HCT116 (cell line): ENCODE measurements around the gene RFX1. TPM values are rescaled to one million over a fixed set of nuclear protein-coding genes. Genes with fewer than 3 reads are reported as not detected.

Experiments used
- ATAC-seq: fragments of 200-7000 bp; cut with Tn5 transposase; 2 replicates; pipeline ENCODE4 v1.9.1; 2020; ENCODE audit warnings: mild to moderate bottlenecking, moderate library complexity
- BruUV-seq: library from RNA; stranded (reverse); fragments of 400-500 nt; replicated peaks from 2 replicates; lab custom pipeline; 2021; lab: Mats Ljungman, UMichigan
- CTCF ChIA-PET: fragments of 300-600 bp; sonication (Branson Sonifier 250); formaldehyde crosslinking; loops from one replicate; lab custom pipeline; 2021; ENCODE audit warnings: antibody characterized with exemption; lab: Charles Lee
- POLR2A ChIA-PET: fragments of 300-600, 350-600 bp; sonication (Branson Sonifier 250); formaldehyde crosslinking; loops from one replicate; lab custom pipeline; 2021; ENCODE audit warnings: antibody characterized with exemption; lab: Charles Lee
- RAD21 ChIA-PET, 2 experiments: fragments of 300-600 bp; sonication (Branson Sonifier 250); formaldehyde crosslinking; loops; one replicate each; lab custom pipeline; 2023; ENCODE audit warnings: low total read pairs in 2 of 2; ENCODE audit not compliant: uncharacterized antibody in 2 of 2, unreplicated experiment in 2 of 2, low non-redundant PET in 1 of 2; lab: Charles Lee
- DNase-seq: peaks from one replicate; pipeline ENCODE4 v3.0.0-alpha.2; 2010; ENCODE audit warnings: low read depth, low spot score
- H2AFZ ChIP-seq: fragments of 200-600 bp; shearing (Covaris generic), sonication (generic); 2 replicates; pipeline ENCODE4 v1.6.1; 2017; ENCODE audit warnings: low read depth, mixed run types, mixed read lengths, antibody characterized with exemption, low read length; ENCODE audit not compliant: poor library complexity, severe bottlenecking
- H3K27ac ChIP-seq: 2 replicates; pipeline ENCODE4 v1.5.1; 2012; ENCODE audit warnings: low read depth, low read length
- H3K27me3 ChIP-seq: fragments of 200-600 bp; sonication (generic); 2 replicates; pipeline ENCODE4 v1.6.1; 2016; ENCODE audit warnings: mixed run types, low read length, mixed read lengths; ENCODE audit not compliant: insufficient read depth
- H3K36me3 ChIP-seq, 2 experiments: fragments of 200-500 bp in 1 of 2; fragments of 200-600 bp in 1 of 2; sonication (Bioruptor generic) in 1 of 2; sonication (generic) in 1 of 2; 2 replicates each; pipeline versions ENCODE4 v1.5.1 to v1.6.1; 2014 to 2016; ENCODE audit warnings: low read length in 2 of 2, inconsistent platforms in 1 of 2, mixed read lengths in 1 of 2, mixed run types in 1 of 2; ENCODE audit not compliant: insufficient read depth in 2 of 2, control insufficient read depth in 1 of 2
- H3K4me1 ChIP-seq, 2 experiments: fragments of 200-600 bp in 1 of 2; sonication (generic) in 1 of 2; 2 replicates each; pipeline versions ENCODE4 v1.5.1 to v1.6.1; 2012 to 2017; ENCODE audit warnings: low read length in 2 of 2, inconsistent platforms in 1 of 2, mild to moderate bottlenecking in 1 of 2, mixed read lengths in 1 of 2, mixed run types in 1 of 2, moderate library complexity in 1 of 2; ENCODE audit not compliant: insufficient read depth in 2 of 2, control insufficient read depth in 1 of 2
- H3K4me2 ChIP-seq: fragments of 200-600 bp; sonication (generic); 2 replicates; pipeline ENCODE4 v1.6.1; 2017; ENCODE audit warnings: mixed run types, low read length, mixed read lengths
- H3K4me3 ChIP-seq, 2 experiments: fragments of 200-600 bp in 1 of 2; sonication (generic) in 1 of 2; replicated peaks in 1 of 2; 2 replicates each; pipeline ENCODE4 v1.5.1; 2011 to 2016; ENCODE audit warnings: low read length in 2 of 2, control low read depth in 1 of 2, low read depth in 1 of 2, mild to moderate bottlenecking in 1 of 2, mixed read lengths in 1 of 2, mixed run types in 1 of 2
- H3K79me2 ChIP-seq: fragments of 200-600 bp; sonication (generic); 2 replicates; pipeline ENCODE4 v1.6.1; 2017; ENCODE audit warnings: mild to moderate bottlenecking, mixed run types, low read length, moderate library complexity, mixed read lengths; ENCODE audit not compliant: insufficient read depth
- H3K9ac ChIP-seq: fragments of 200-600 bp; sonication (generic); 2 replicates; pipeline ENCODE4 v1.6.1; 2016; ENCODE audit warnings: low read length, mixed read lengths
- H3K9me2 ChIP-seq: fragments of 200-600 bp; sonication (generic), shearing (Covaris generic); 2 replicates; pipeline ENCODE4 v1.6.1; 2017; ENCODE audit warnings: mixed run types, mild to moderate bottlenecking, moderate library complexity; ENCODE audit not compliant: insufficient read depth
- H3K9me3 ChIP-seq, 2 experiments: fragments of 200-500 bp in 1 of 2; fragments of 200-600 bp in 1 of 2; sonication (Bioruptor generic) in 1 of 2; sonication (generic) in 1 of 2; 2 replicates each; pipeline ENCODE4 v1.6.1; 2014 to 2017; ENCODE audit warnings: low read length in 2 of 2, mixed read lengths in 2 of 2, inconsistent platforms in 1 of 2, low read depth in 1 of 2, mild to moderate bottlenecking in 1 of 2, mixed run types in 1 of 2, moderate library complexity in 1 of 2; ENCODE audit not compliant: control insufficient read depth in 1 of 2, insufficient read depth in 1 of 2
- H4K20me1 ChIP-seq: fragments of 200-600 bp; sonication (generic), shearing (Covaris generic); 2 replicates; pipeline ENCODE4 v1.6.1; 2017; ENCODE audit warnings: mixed run types, mild to moderate bottlenecking, moderate library complexity; ENCODE audit not compliant: insufficient read depth
- ATF3 ChIP-seq: IDR thresholded peaks from 2 replicates; pipeline ENCODE4 v1.6.1; 2012
- CEBPB ChIP-seq: IDR thresholded peaks from 2 replicates; pipeline ENCODE4 v1.6.1; 2012; ENCODE audit warnings: low read depth
- ELF1 ChIP-seq: IDR thresholded peaks from 2 replicates; pipeline ENCODE4 v1.6.1; 2012; ENCODE audit warnings: low read depth, borderline replicate concordance
- EZH2 ChIP-seq: fragments of 200-600 bp; sonication (generic); IDR thresholded peaks from 2 replicates; pipeline ENCODE4 v1.6.1; 2017; ENCODE audit warnings: antibody characterized with exemption, mixed run types
- FOSL1 ChIP-seq: IDR thresholded peaks from 2 replicates; pipeline ENCODE4 v1.6.1; 2012; ENCODE audit warnings: low read depth
- JUND ChIP-seq: IDR thresholded peaks from 2 replicates; pipeline ENCODE4 v1.6.1; 2012
- POLR2A ChIP-seq: IDR thresholded peaks from 2 replicates; pipeline ENCODE4 v1.7.0; 2011; ENCODE audit warnings: borderline replicate concordance; ENCODE audit not compliant: insufficient read depth, insufficient read length; ENCODE audit errors: extremely low read depth
- POLR2AphosphoS5 ChIP-seq: IDR thresholded peaks from 2 replicates; pipeline ENCODE4 v1.6.1; 2011; ENCODE audit warnings: mild to moderate bottlenecking, low read depth, low read length, moderate library complexity
- RAD21 ChIP-seq: IDR thresholded peaks from 2 replicates; pipeline ENCODE4 v1.6.1; 2012; ENCODE audit warnings: low read depth, mild to moderate bottlenecking
- REST ChIP-seq: IDR thresholded peaks from 2 replicates; pipeline ENCODE4 v1.6.1; 2012; ENCODE audit warnings: low read depth
- SP1 ChIP-seq: IDR thresholded peaks from 2 replicates; pipeline ENCODE4 v1.6.1; 2012; ENCODE audit warnings: low read depth
- SRF ChIP-seq: IDR thresholded peaks from 2 replicates; pipeline ENCODE4 v1.6.1; 2012; ENCODE audit warnings: low read depth
- TCF7L2 ChIP-seq: IDR thresholded peaks from 2 replicates; pipeline ENCODE4 v1.7.0; 2011; ENCODE audit warnings: borderline replicate concordance, inconsistent platforms; ENCODE audit not compliant: insufficient read depth, insufficient read length; ENCODE audit errors: extremely low read depth
- ZBTB33 ChIP-seq: IDR thresholded peaks from 2 replicates; pipeline ENCODE4 v1.6.1; 2011; ENCODE audit warnings: mild to moderate bottlenecking, low read length, moderate library complexity; ENCODE audit not compliant: insufficient replicate concordance; ENCODE audit errors: extremely low read depth
- ZFX ChIP-seq: fragments of 450-650 bp; IDR thresholded peaks from 2 replicates; pipeline ENCODE4 v1.6.1; 2017
- intact Hi-C: fragments of 100-400 bp; cut with micrococcal nuclease; formaldehyde crosslinking; loops from 2 replicates; pipeline ENCODE4 v1.10.0; 2022
- total RNA-seq: library from RNA; stranded (reverse); gene quantifications from one replicate; pipeline ENCODE4 v1.2.1, GENCODE V29; 2021; ENCODE audit not compliant: unreplicated experiment

The RFX1 gene
- total RNA-seq, 1 experiment from 2014 or later: 16.3 TPM

- intact Hi-C loops: no loop called here
- no peaks in the 10 kb centered on the region for H3K36me3 ChIP-seq
- no peak overlapping the region for H3K4me2 ChIP-seq
- CTCF ChIA-PET: no interaction called here
- no peak for ATAC-seq
- H3K4me1 ChIP-seq: peaks cover 3 to 27% of the 10 kb centered on the region in 2 experiments
- no peak for DNase-seq
- H4K20me1 ChIP-seq: no peaks in the 10 kb centered on the region
- no peaks in the 10 kb centered on the region for H3K27me3 ChIP-seq
- no peaks in the 10 kb centered on the region for H3K79me2 ChIP-seq
- H3K9me3 ChIP-seq: no peaks in the 10 kb centered on the region
- H2AFZ ChIP-seq: no peak overlapping the region
- TF ChIP-seq ATF3: no peak
- no peak for TF ChIP-seq JUND
- no peak for TF ChIP-seq CEBPB
- TF ChIP-seq RAD21: no peak
- TF ChIP-seq REST: no peak
- TF ChIP-seq ELF1: no peak
- TF ChIP-seq SP1: no peak
- TF ChIP-seq TCF7L2: no peak
- no peak for TF ChIP-seq FOSL1
- no peak for TF ChIP-seq POLR2A
- TF ChIP-seq ZBTB33: no peak
- no peak for TF ChIP-seq SRF
- no peak for TF ChIP-seq EZH2
- no peak for TF ChIP-seq ZFX
- no peak for TF ChIP-seq POLR2AphosphoS5
- TF ChIP-seq, all 23 proteins: peak for 0
- Histone ChIP-seq H3K9ac (no peak overlapping the region), H3K27ac (no peak overlapping the region), H3K9me2 (no peaks in the 10 kb centered on the region), H3K4me3 (no peak overlapping the region)
- no TSS peak for BruUV-seq
- ChIA-PET POLR2A (no interaction called here), RAD21 (no interaction called here)
These were observed 22.8 kb upstream of the RFX1 start for GRCh38 chr19:14028901-14029300.
